Neural progenitor cell (in vitro differentiated cells): ENCODE data around the gene RHBG. TPM values are rescaled to one million over a fixed set of nuclear protein-coding genes. Genes with fewer than 3 reads are reported as not detected.
A peak's percentile ranks its signal among the peaks of the same experiment; 100 is the strongest.
"Not testable (repeated sequence)": the region's sequence is repeated elsewhere in the genome, so short reads cannot be mapped to it uniquely, and the experiment has no call there.

Source experiments
- DNase-seq: peaks from one replicate; pipeline ENCODE4 v3.0.0-alpha.2; 2016; ENCODE audit warnings: low spot score
- H2AFZ ChIP-seq: fragments of 200-600 bp; sonication (generic); replicated peaks from 2 replicates; pipeline ENCODE4 v1.6.1; 2016; ENCODE audit warnings: antibody characterized with exemption
- H3F3A ChIP-seq: fragments of 200-600 bp; sonication (generic); 2 replicates; pipeline ENCODE4 v1.6.1; 2016; ENCODE audit warnings: antibody characterized with exemption, low read depth
- H3K27ac ChIP-seq: fragments of 200-600 bp; sonication (generic); 2 replicates; pipeline ENCODE4 v1.5.1; 2016; ENCODE audit warnings: mild to moderate bottlenecking
- H3K27me3 ChIP-seq: fragments of 200-600 bp; sonication (generic); 2 replicates; pipeline ENCODE4 v1.6.1; 2016; ENCODE audit warnings: mild to moderate bottlenecking, moderate library complexity
- H3K36me3 ChIP-seq: fragments of 200-600 bp; sonication (generic); 2 replicates; pipeline ENCODE4 v1.5.1; 2016
- H3K4me1 ChIP-seq: fragments of 200-600 bp; sonication (generic); 2 replicates; pipeline ENCODE4 v1.6.1; 2016; ENCODE audit warnings: mixed run types
- H3K4me2 ChIP-seq: fragments of 200-600 bp; sonication (generic); 2 replicates; pipeline ENCODE4 v1.6.1; 2016
- H3K4me3 ChIP-seq: fragments of 200-600 bp; sonication (generic); 2 replicates; pipeline ENCODE4 v1.5.1; 2016
- H3K79me2 ChIP-seq: fragments of 200-600 bp; sonication (generic); 2 replicates; pipeline ENCODE4 v1.6.1; 2016; ENCODE audit warnings: low read depth
- H3K9ac ChIP-seq: fragments of 200-600 bp; sonication (generic); 2 replicates; pipeline ENCODE4 v1.6.1; 2016
- H3K9me3 ChIP-seq: fragments of 200-600 bp; sonication (generic); 2 replicates; pipeline ENCODE4 v1.5.1; 2016; ENCODE audit warnings: low read depth
- H4K20me1 ChIP-seq: fragments of 200-600 bp; sonication (generic); 2 replicates; pipeline ENCODE4 v1.6.1; 2016; ENCODE audit warnings: low read depth
- H3K27ac Mint-ChIP-seq: 3 replicates; pipeline ENCODE4 v1.8.0; 2021; ENCODE audit warnings: mixed read lengths
- H3K27me3 Mint-ChIP-seq: 2 replicates; pipeline ENCODE4 v1.8.0; 2022; ENCODE audit warnings: low read depth, mild to moderate bottlenecking, inconsistent platforms, moderate library complexity, mixed read lengths; ENCODE audit not compliant: insufficient read depth
- H3K36me3 Mint-ChIP-seq: 3 replicates; pipeline ENCODE4 v1.8.0; 2021; ENCODE audit warnings: mixed read lengths
- H3K4me1 Mint-ChIP-seq: 3 replicates; pipeline ENCODE4 v1.8.0; 2021; ENCODE audit warnings: mixed read lengths
- H3K4me3 Mint-ChIP-seq: 3 replicates; pipeline ENCODE4 v1.8.0; 2021; ENCODE audit warnings: mild to moderate bottlenecking, moderate library complexity, mixed read lengths
- H3K9me3 Mint-ChIP-seq: 3 replicates; pipeline ENCODE4 v1.8.0; 2020; ENCODE audit warnings: mixed read lengths
- CTCF ChIP-seq: fragments of 200-600 bp; sonication (generic); IDR thresholded peaks from 2 replicates; pipeline ENCODE4 v1.5.1; 2017; ENCODE audit warnings: antibody characterized with exemption, mild to moderate bottlenecking
- EZH2 ChIP-seq: fragments of 200-600 bp; sonication (generic); IDR thresholded peaks from 2 replicates; pipeline ENCODE4 v1.6.1; 2017; ENCODE audit warnings: antibody characterized with exemption, mild to moderate bottlenecking, moderate library complexity
- EZH2phosphoT487 ChIP-seq: fragments of 200-600 bp; sonication (generic); IDR thresholded peaks from 2 replicates; pipeline ENCODE4 v1.6.1; 2017; ENCODE audit warnings: antibody characterized with exemption
- total RNA-seq: library from RNA; depleted of rRNA; stranded (reverse); fragments of >200 nt; gene quantifications from 2 replicates; pipeline ENCODE4 v1.2.3, GENCODE V29; 2015; ENCODE audit warnings: low replicate concordance

The RHBG gene
- total RNA-seq, 1 donor from 2014 or later = not detected

GRCh38 chr1:156368157-156368658, 803 bp upstream of the RHBG start:
- no peak overlapping the region for H3K4me3 ChIP-seq
- no peak overlapping the region for H3K4me2 ChIP-seq
- Mint-ChIP-seq H3K9me3 (no peaks in the 10 kb centered on the region), H3K4me1 (peaks cover 4% of the 10 kb centered on the region), H3K4me3 (no peak overlapping the region), H3K27ac (no peak overlapping the region), H3K36me3 (no peaks in the 10 kb centered on the region), H3K27me3 (peaks cover 61% of the 10 kb centered on the region)
- no peaks in the 10 kb centered on the region for H4K20me1 ChIP-seq
- peaks cover 10% of the 10 kb centered on the region for H3K4me1 ChIP-seq
- no peaks in the 10 kb centered on the region for H3K9me3 ChIP-seq
- H2AFZ ChIP-seq = no peak overlapping the region
- no peak overlapping the region for H3K9ac ChIP-seq
- DNase-seq = no peak
- no peak overlapping the region for H3K27ac ChIP-seq
- H3F3A ChIP-seq = peaks cover 8% of the 10 kb centered on the region
- H3K79me2 ChIP-seq = no peaks in the 10 kb centered on the region
- no peak for TF ChIP-seq EZH2phosphoT487
- TF ChIP-seq EZH2 = no peak
- TF ChIP-seq CTCF = no peak
- no peaks in the 10 kb centered on the region for H3K36me3 ChIP-seq
- H3K27me3 ChIP-seq = peaks cover 71% of the 10 kb centered on the region

- H4K20me1 ChIP-seq, H2AFZ ChIP-seq, H3K9ac ChIP-seq, DNase-seq, H3K36me3 Mint-ChIP-seq, H3K4me1 Mint-ChIP-seq, H3K9me3 ChIP-seq, H3K36me3 ChIP-seq, H3K79me2 ChIP-seq, H3K9me3 Mint-ChIP-seq, H3F3A ChIP-seq, H3K27ac ChIP-seq, H3K27ac Mint-ChIP-seq: not testable (repeated sequence)
- peak overlapping the region; percentile 70 for H3K4me2 ChIP-seq
- Mint-ChIP-seq H3K4me3 (peak overlapping the region; percentile 74), H3K27me3 (peaks cover 53% of the 10 kb centered on the region)
- peaks cover 10% of the 10 kb centered on the region for H3K4me1 ChIP-seq
- peaks cover 81% of the 10 kb centered on the region for H3K27me3 ChIP-seq
- peak overlapping the region; percentile 37 for H3K4me3 ChIP-seq
These were observed 775 bp downstream of the RHBG start for GRCh38 chr1:156369685-156370286.

GRCh38 chr1:156371553-156372264, 2.7 kb downstream of the RHBG start:
- no peaks in the 10 kb centered on the region for H3K9me3 Mint-ChIP-seq
- H3K4me3 Mint-ChIP-seq = no peak overlapping the region
- H3K27ac Mint-ChIP-seq = no peak overlapping the region
- Histone ChIP-seq H3K36me3 (no peaks in the 10 kb centered on the region), H3K9me3 (no peaks in the 10 kb centered on the region), H3K27me3 (peaks cover 70% of the 10 kb centered on the region), H3K4me3 (no peak overlapping the region), H3F3A (peaks cover 8% of the 10 kb centered on the region), H4K20me1 (no peaks in the 10 kb centered on the region), H3K4me1 (peaks cover 6% of the 10 kb centered on the region), H2AFZ (no peak overlapping the region), H3K4me2 (no peak overlapping the region), H3K9ac (no peak overlapping the region), H3K79me2 (no peaks in the 10 kb centered on the region), H3K27ac (no peak overlapping the region)
- no peak for DNase-seq
- H3K27me3 Mint-ChIP-seq = peaks cover 48% of the 10 kb centered on the region
- TF ChIP-seq EZH2phosphoT487 = no peak
- no peak for TF ChIP-seq EZH2
- no peak for TF ChIP-seq CTCF
- H3K36me3 Mint-ChIP-seq = no peaks in the 10 kb centered on the region
- H3K4me1 Mint-ChIP-seq = peaks cover 4% of the 10 kb centered on the region

DNA sequence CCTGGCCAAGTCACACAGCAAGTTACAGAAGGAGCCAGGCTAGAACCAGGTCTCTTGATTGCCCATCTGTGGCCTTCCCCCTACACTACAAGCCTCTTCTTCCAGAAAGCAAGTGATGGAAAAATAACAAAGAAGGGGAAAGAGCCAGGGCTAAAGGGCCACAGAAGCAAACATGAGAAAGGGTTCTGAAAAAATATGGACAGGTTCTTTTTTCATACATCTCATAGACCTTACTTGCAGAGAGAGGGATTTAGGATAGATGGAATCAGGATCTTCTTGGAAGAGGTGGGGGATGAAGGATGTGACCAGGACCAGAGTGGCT, 3.2 kb downstream of the RHBG start:
- Histone ChIP-seq H3K9me3 (no peaks in the 10 kb centered on the region), H3K27ac (no peak overlapping the region), H3K4me2 (no peak overlapping the region), H3K9ac (no peak overlapping the region), H3F3A (peaks cover 8% of the 10 kb centered on the region), H4K20me1 (no peaks in the 10 kb centered on the region), H3K36me3 (no peaks in the 10 kb centered on the region), H2AFZ (no peak overlapping the region), H3K4me3 (no peak overlapping the region), H3K79me2 (no peaks in the 10 kb centered on the region), H3K4me1 (peaks cover 4% of the 10 kb centered on the region), H3K27me3 (peaks cover 75% of the 10 kb centered on the region)
- TF ChIP-seq EZH2 (no peak), EZH2phosphoT487 (no peak), CTCF (no peak)
- Mint-ChIP-seq H3K36me3 (no peaks in the 10 kb centered on the region), H3K4me3 (no peak overlapping the region), H3K27ac (no peak overlapping the region), H3K9me3 (no peaks in the 10 kb centered on the region), H3K27me3 (peaks cover 49% of the 10 kb centered on the region), H3K4me1 (peaks cover 4% of the 10 kb centered on the region)
- no peak for DNase-seq
